ENCODE measurements around the gene PDCD1LG2. TPM values are rescaled to one million over a fixed set of nuclear protein-coding genes. Genes with fewer than 3 reads are reported as not detected.
A peak's percentile ranks its signal among the peaks of the same experiment; 100 is the strongest.

The PDCD1LG2 gene
- total RNA-seq, 1 experiment from 2014 or later = not detected

DNA sequence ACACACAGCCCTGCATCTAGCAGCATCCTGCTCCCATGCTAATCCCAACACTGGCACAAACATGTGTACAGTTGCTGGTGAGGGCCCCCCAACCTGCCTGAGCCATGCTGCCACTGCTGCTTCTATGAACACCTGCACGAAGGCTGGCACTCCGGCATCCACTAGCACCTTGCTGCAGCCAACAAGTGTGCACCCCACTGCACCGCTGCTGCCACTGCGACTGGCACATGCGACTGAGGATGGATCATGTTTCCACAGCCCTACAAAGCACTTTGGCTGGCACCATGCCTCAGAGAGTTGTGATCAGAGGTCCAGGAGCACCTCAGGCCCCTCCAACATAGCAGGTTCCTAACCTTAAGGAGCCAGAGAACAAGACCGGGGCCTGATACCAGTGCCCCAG, 7.8 kb upstream of the PDCD1LG2 start:
- Mint-ChIP-seq H3K4me1 (peaks cover 0 to 2% of the 10 kb centered on the region in 2 experiments; a peak in 1 of 4 replicates), H3K27me3 (ENCODE audit: low read depth) (no peaks in the 10 kb centered on the region; the same call in 1 of the 2 replicates), H3K4me3 (no peak overlapping the region), H3K27ac (peak overlapping the region in 1 of 3 experiments; percentile 69; a peak in 1 of 7 replicates), H3K9me3 (peaks cover 0 to 3% of the 10 kb centered on the region in 2 experiments; a peak in 1 of 5 replicates), H3K36me3 (ENCODE audit: insufficient read depth in 1 of 3, low read depth in 3 of 3) (no peaks in the 10 kb centered on the region)
- no peak overlapping the region for H3T11ph ChIP-seq (ENCODE audit: low read length)
- no peaks in the 10 kb centered on the region for H3K79me1 ChIP-seq (ENCODE audit: insufficient read depth, low read depth, low read length, poor library complexity, severe bottlenecking)
- TF ChIP-seq, protein P1, sequence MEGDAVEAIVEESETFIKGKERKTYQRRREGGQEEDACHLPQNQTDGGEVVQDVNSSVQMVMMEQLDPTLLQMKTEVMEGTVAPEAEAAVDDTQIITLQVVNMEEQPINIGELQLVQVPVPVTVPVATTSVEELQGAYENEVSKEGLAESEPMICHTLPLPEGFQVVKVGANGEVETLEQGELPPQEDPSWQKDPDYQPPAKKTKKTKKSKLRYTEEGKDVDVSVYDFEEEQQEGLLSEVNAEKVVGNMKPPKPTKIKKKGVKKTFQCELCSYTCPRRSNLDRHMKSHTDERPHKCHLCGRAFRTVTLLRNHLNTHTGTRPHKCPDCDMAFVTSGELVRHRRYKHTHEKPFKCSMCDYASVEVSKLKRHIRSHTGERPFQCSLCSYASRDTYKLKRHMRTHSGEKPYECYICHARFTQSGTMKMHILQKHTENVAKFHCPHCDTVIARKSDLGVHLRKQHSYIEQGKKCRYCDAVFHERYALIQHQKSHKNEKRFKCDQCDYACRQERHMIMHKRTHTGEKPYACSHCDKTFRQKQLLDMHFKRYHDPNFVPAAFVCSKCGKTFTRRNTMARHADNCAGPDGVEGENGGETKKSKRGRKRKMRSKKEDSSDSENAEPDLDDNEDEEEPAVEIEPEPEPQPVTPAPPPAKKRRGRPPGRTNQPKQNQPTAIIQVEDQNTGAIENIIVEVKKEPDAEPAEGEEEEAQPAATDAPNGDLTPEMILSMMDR (conservative IDR thresholded peaks at IDR 0.05) = no peak
- no peaks in the 10 kb centered on the region for H3K23me2 ChIP-seq (ENCODE audit: insufficient read length, low read depth, low read length, poor library complexity, severe bottlenecking)
- no peak overlapping the region for H4K91ac ChIP-seq (ENCODE audit: insufficient read length, low read depth, low read length)
- no peaks in the 10 kb centered on the region for H3K9me3 ChIP-seq (ENCODE audit: control insufficient read depth, low read depth, low read length)
- no peak overlapping the region for H3K14ac ChIP-seq (ENCODE audit: insufficient read depth, low read length)
- DNase-seq = no peak
- no CpG with 5 or more reads among the region's 6 CpGs for whole genome bisulfite sequencing (ENCODE audit: extremely low coverage, insufficient read length, low lambda C conversion rate)
- no peaks in the 10 kb centered on the region for H3K79me2 ChIP-seq (ENCODE audit: insufficient read depth, low read length)
- H2BK5ac ChIP-seq (ENCODE audit: insufficient read length, low read length) = no peak overlapping the region
- no peak overlapping the region for H2BK15ac ChIP-seq (ENCODE audit: low read depth, low read length)
- no peak overlapping the region for H2BK120ac ChIP-seq (ENCODE audit: low read depth, low read length, poor library complexity, severe bottlenecking)
- no peaks in the 10 kb centered on the region for H4K20me1 ChIP-seq (ENCODE audit: control insufficient read depth, insufficient read depth, insufficient read length)
- no peak overlapping the region for H2AK5ac ChIP-seq (ENCODE audit: insufficient read length, low read length)
- no peak overlapping the region for H3K18ac ChIP-seq (ENCODE audit: insufficient read length, low read depth, low read length)
- no peak overlapping the region for H2BK20ac ChIP-seq (ENCODE audit: low read depth, low read length, poor library complexity, severe bottlenecking)
- no peak overlapping the region for H3K27ac ChIP-seq (ENCODE audit: insufficient read length, low read depth, low read length)
- H3K56ac ChIP-seq (ENCODE audit: insufficient read length, low read depth, low read length) = no peak overlapping the region
- no peak overlapping the region for H2BK12ac ChIP-seq (ENCODE audit: insufficient read length, low read depth, low read length)
- H3K4me2 ChIP-seq (ENCODE audit: insufficient read depth, insufficient read length, low read length) = no peak overlapping the region
- no peak overlapping the region for H4K5ac ChIP-seq (ENCODE audit: insufficient read length, low read depth, low read length)
- no peaks in the 10 kb centered on the region for H3K4me1 ChIP-seq (ENCODE audit: insufficient read depth, low read length)
- H3K4ac ChIP-seq (ENCODE audit: low read depth, low read length) = no peak overlapping the region
- no peak overlapping the region for H3K9ac ChIP-seq (ENCODE audit: extremely low read depth, insufficient read length, low read length)
- H3K23ac ChIP-seq (ENCODE audit: insufficient read length, low read depth, low read length) = no peak overlapping the region
- H3K27me3 ChIP-seq (ENCODE audit: insufficient read depth, low read length) = no peaks in the 10 kb centered on the region
- no peak overlapping the region for H4K8ac ChIP-seq (replicated peaks; ENCODE audit: insufficient read length, low read depth, low read length)
- no peak overlapping the region for H2AFZ ChIP-seq (ENCODE audit: low read length)
